Mesendoderm (in vitro differentiated cells): Measurements from ENCODE around the gene ZNF425. TPM values are rescaled to one million over a fixed set of nuclear protein-coding genes. Genes with fewer than 3 reads are reported as not detected.
A peak's percentile ranks its signal among the peaks of the same experiment; 100 is the strongest.

Source experiments
- DNase-seq: peaks from one replicate; pipeline ENCODE4 v3.0.0; 2013
- H2AK5ac ChIP-seq: 2 replicates; pipeline ENCODE4 v1.6.1; 2013; ENCODE audit warnings: low read length, inconsistent platforms
- H2BK120ac ChIP-seq: 2 replicates; pipeline ENCODE4 v1.6.1; 2013; ENCODE audit warnings: low read depth, mild to moderate bottlenecking, low read length, moderate library complexity, mixed read lengths
- H2BK15ac ChIP-seq: replicated peaks from 2 replicates; pipeline ENCODE4 v1.6.1; 2013; ENCODE audit warnings: low read depth, mild to moderate bottlenecking, moderate library complexity
- H2BK5ac ChIP-seq: 2 replicates; pipeline ENCODE4 v1.6.1; 2013; ENCODE audit warnings: low read length, inconsistent platforms
- H3K18ac ChIP-seq: 2 replicates; pipeline ENCODE4 v1.6.1; 2013; ENCODE audit warnings: mild to moderate bottlenecking, low read length, mixed read lengths
- H3K23ac ChIP-seq: one replicate; pipeline ENCODE4 v1.6.1; 2013; ENCODE audit warnings: low read length
- H3K27ac ChIP-seq: 2 replicates; pipeline ENCODE4 v1.5.1; 2013; ENCODE audit warnings: low read depth, mild to moderate bottlenecking, inconsistent platforms, low read length, moderate library complexity
- H3K27me3 ChIP-seq: 2 replicates; pipeline ENCODE4 v1.6.1; 2013; ENCODE audit warnings: low read length, control low read depth, mild to moderate bottlenecking, inconsistent platforms; ENCODE audit not compliant: insufficient read depth, poor library complexity
- H3K36me3 ChIP-seq: 2 replicates; pipeline ENCODE4 v1.6.1; 2013; ENCODE audit warnings: low read length, inconsistent platforms; ENCODE audit not compliant: control insufficient read depth, insufficient read depth
- H3K4ac ChIP-seq: one replicate; pipeline ENCODE4 v1.6.1; 2013; ENCODE audit warnings: low read depth, mild to moderate bottlenecking, low read length, moderate library complexity
- H3K4me1 ChIP-seq: 2 replicates; pipeline ENCODE4 v1.6.1; 2013; ENCODE audit warnings: low read depth, low read length, inconsistent platforms; ENCODE audit not compliant: control insufficient read depth
- H3K4me2 ChIP-seq: 2 replicates; pipeline ENCODE4 v1.6.1; 2013; ENCODE audit warnings: low read length
- H3K4me3 ChIP-seq: 2 replicates; pipeline ENCODE4 v1.5.1; 2013; ENCODE audit warnings: mild to moderate bottlenecking, low read length
- H3K56ac ChIP-seq: one replicate; pipeline ENCODE4 v1.6.1; 2013; ENCODE audit warnings: low read length
- H3K79me1 ChIP-seq: 2 replicates; pipeline ENCODE4 v1.6.1; 2013; ENCODE audit warnings: low read length, inconsistent platforms
- H3K79me2 ChIP-seq: 2 replicates; pipeline ENCODE4 v1.6.1; 2013; ENCODE audit warnings: mild to moderate bottlenecking, low read length; ENCODE audit not compliant: control insufficient read depth, insufficient read depth
- H3K9ac ChIP-seq: 2 replicates; pipeline ENCODE4 v1.6.1; 2013; ENCODE audit warnings: low read length, inconsistent platforms
- H4K5ac ChIP-seq: one replicate; pipeline ENCODE4 v1.6.1; 2013; ENCODE audit warnings: low read length
- H4K8ac ChIP-seq: one replicate; pipeline ENCODE4 v1.6.1; 2013; ENCODE audit warnings: low read depth, mild to moderate bottlenecking, control low read depth, low read length, moderate library complexity
- WGBS: extraction: QIAGEN DNeasy Blood & Tissue Kit; methylation state at CpG from one replicate; pipeline ENCODE4 v1.1.7; 2013; ENCODE audit warnings: low lambda C conversion rate, missing lambda C conversion rate; ENCODE audit not compliant: insufficient coverage; ENCODE audit errors: extremely low coverage; 5-methylcytosine and 5-hydroxymethylcytosine counted together
- polyA plus RNA-seq, 2 experiments: library from polyadenylated mRNA; stranded (reverse); fragments of 200-250 nt; gene quantifications; one replicate each; pipeline ENCODE4 v1.2.3, GENCODE V29; 2013

The ZNF425 gene, protein sequence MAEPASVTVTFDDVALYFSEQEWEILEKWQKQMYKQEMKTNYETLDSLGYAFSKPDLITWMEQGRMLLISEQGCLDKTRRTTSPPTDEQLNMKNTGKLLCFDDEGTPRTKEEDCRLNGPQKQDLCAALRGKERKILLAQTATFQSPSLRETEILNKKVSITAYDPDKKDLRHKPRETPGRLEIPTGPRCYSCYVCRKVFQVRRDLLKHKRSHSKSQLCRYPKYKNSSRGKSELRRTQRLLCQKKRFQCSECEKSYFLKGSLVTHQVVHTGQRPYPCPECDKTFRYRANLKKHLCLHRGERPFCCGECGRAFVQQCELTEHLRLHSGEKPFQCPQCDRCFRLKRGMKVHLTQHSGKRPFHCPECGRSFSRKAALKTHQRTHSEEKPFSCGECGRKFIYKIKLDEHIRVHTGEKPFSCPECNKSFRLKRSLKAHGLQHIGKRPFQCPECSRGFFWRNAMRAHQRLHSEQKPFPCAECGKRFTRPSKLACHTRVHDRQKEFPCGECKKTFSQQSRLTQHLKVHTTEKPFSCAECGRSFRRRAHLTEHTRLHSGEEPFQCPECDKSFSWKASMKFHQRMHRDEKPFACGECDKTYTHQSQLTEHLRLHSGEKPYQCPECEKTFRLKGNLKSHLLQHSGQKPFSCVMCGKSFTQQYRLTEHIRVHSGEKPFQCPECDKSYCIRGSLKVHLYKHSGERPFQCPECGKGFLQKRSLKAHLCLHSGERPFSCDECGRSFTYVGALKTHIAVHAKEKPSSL
- polyA plus RNA-seq (2013, experiment 1 of 2), result 2.1 TPM
- 2.4 TPM for polyA plus RNA-seq (2013, experiment 2 of 2)

- peak within 1 kb of the TSS; percentile 33 for H4K5ac ChIP-seq
- H3K56ac ChIP-seq, result peak within 1 kb of the TSS; percentile 99
- H3K4me3 ChIP-seq, result peak within 1 kb of the TSS; percentile 95
- H3K79me1 ChIP-seq, result no peaks in the 10 kb centered on the region
- peak within 1 kb of the TSS; percentile 89 for H3K18ac ChIP-seq
- peak; percentile 96 for DNase-seq
- H3K4ac ChIP-seq, result peak within 1 kb of the TSS; percentile 95
- H3K4me1 ChIP-seq, result no peaks in the 10 kb centered on the region
- H3K27ac ChIP-seq, result peak within 1 kb of the TSS; percentile 88
- peaks cover 10% of the 10 kb centered on the region for H3K79me2 ChIP-seq
- peak within 1 kb of the TSS; percentile 76 for H2BK5ac ChIP-seq
- H2BK120ac ChIP-seq, result no peak within 1 kb of the TSS
- H3K23ac ChIP-seq, result peak within 1 kb of the TSS; percentile 94
- H3K4me2 ChIP-seq, result peak within 1 kb of the TSS; percentile 60
- no peak within 1 kb of the TSS for H4K8ac ChIP-seq
- peak within 1 kb of the TSS; percentile 99 for H3K9ac ChIP-seq
- no CpG with 5 or more reads among the region's 72 CpGs for WGBS
- peaks cover 2% of the 10 kb centered on the region for H3K36me3 ChIP-seq
- no peaks in the 10 kb centered on the region for H3K27me3 ChIP-seq
- no peak within 1 kb of the TSS for H2AK5ac ChIP-seq
- no peak within 1 kb of the TSS for H2BK15ac ChIP-seq
Observed at GRCh38 chr7:149125863-149126661, at the start of gene ZNF425. Gene ZNF425 (minus strand): TSS chr7:149126324. CDS start chr7:149126213, 111 bp downstream.

DNA sequence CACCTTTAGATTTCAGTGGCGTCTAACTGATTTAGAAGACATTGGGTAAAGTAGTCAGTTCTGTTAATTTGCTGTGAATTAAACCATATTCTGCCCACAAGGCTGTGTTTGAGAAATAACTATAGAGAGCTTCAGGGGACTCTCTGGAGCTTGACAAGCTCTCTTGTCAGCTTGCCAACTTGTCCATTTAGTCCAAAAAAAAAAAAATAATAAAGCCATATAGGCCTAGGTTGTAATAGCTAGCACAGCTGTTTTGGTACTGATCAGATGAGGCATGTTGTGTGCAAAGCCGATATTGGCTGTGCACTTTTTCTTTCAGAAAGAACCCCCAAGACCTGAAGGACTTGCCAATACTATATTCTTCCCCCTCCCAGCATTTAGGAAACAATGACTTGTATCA is 49.0 kb upstream of the ZNF425 start:
- Histone ChIP-seq H3K23ac (no peak overlapping the region), H2BK120ac (no peak overlapping the region), H3K36me3 (peaks cover 16% of the 10 kb centered on the region), H3K18ac (no peak overlapping the region), H3K4me1 (no peaks in the 10 kb centered on the region), H2BK15ac (no peak overlapping the region), H3K79me1 (no peaks in the 10 kb centered on the region), H4K8ac (peak overlapping the region; percentile 56), H2BK5ac (no peak overlapping the region), H2AK5ac (no peak overlapping the region), H3K27ac (no peak overlapping the region), H3K4me2 (no peak overlapping the region), H3K56ac (no peak overlapping the region), H3K79me2 (no peaks in the 10 kb centered on the region), H3K9ac (no peak overlapping the region), H3K4ac (no peak overlapping the region), H3K4me3 (no peak overlapping the region), H3K27me3 (no peaks in the 10 kb centered on the region), H4K5ac (no peak overlapping the region)
- no CpG with 5 or more reads among the region's 2 CpGs for WGBS
- DNase-seq, result no peak

GRCh38 chr7:149172534-149172920 is 46.4 kb upstream of the ZNF425 start:
- Histone ChIP-seq H3K79me2 (no peaks in the 10 kb centered on the region), H3K4me3 (no peak overlapping the region), H3K4me2 (no peak overlapping the region), H4K5ac (no peak overlapping the region), H3K56ac (no peak overlapping the region), H4K8ac (no peak overlapping the region), H3K23ac (no peak overlapping the region), H2BK15ac (no peak overlapping the region), H2BK120ac (no peak overlapping the region), H3K27me3 (no peaks in the 10 kb centered on the region), H2AK5ac (no peak overlapping the region), H3K9ac (no peak overlapping the region), H3K18ac (no peak overlapping the region), H3K4me1 (no peaks in the 10 kb centered on the region), H2BK5ac (no peak overlapping the region), H3K27ac (no peak overlapping the region), H3K4ac (no peak overlapping the region), H3K79me1 (no peaks in the 10 kb centered on the region), H3K36me3 (peaks cover 5% of the 10 kb centered on the region)
- no CpG with 5 or more reads among the region's 1 CpG for WGBS
- no peak for DNase-seq

- Histone ChIP-seq H3K18ac (no peak overlapping the region), H3K4ac (no peak overlapping the region), H3K4me3 (no peak overlapping the region), H2BK15ac (no peak overlapping the region), H2AK5ac (no peak overlapping the region), H2BK5ac (no peak overlapping the region), H3K27me3 (no peaks in the 10 kb centered on the region), H3K56ac (no peak overlapping the region), H4K8ac (no peak overlapping the region), H3K79me2 (no peaks in the 10 kb centered on the region), H3K4me2 (no peak overlapping the region), H3K27ac (no peak overlapping the region), H3K23ac (no peak overlapping the region), H4K5ac (no peak overlapping the region), H3K9ac (no peak overlapping the region), H3K4me1 (no peaks in the 10 kb centered on the region), H3K79me1 (no peaks in the 10 kb centered on the region), H2BK120ac (no peak overlapping the region), H3K36me3 (peaks cover 7% of the 10 kb centered on the region)
- no peak for DNase-seq
- WGBS, result no CpG with 5 or more reads among the region's 9 CpGs
Observed at GRCh38 chr7:149171892-149172533, 45.9 kb upstream of the ZNF425 start.

GRCh38 chr7:149166630-149167352 is 40.7 kb upstream of the ZNF425 start:
- H3K4me2 ChIP-seq, result no peak overlapping the region
- H3K79me2 ChIP-seq, result no peaks in the 10 kb centered on the region
- no peak overlapping the region for H3K18ac ChIP-seq
- no peak for DNase-seq
- H4K8ac ChIP-seq, result no peak overlapping the region
- no peak overlapping the region for H2BK15ac ChIP-seq
- H2BK120ac ChIP-seq, result no peak overlapping the region
- no peak overlapping the region for H3K56ac ChIP-seq
- no peaks in the 10 kb centered on the region for H3K27me3 ChIP-seq
- H3K79me1 ChIP-seq, result no peaks in the 10 kb centered on the region
- no peak overlapping the region for H2BK5ac ChIP-seq
- H2AK5ac ChIP-seq, result no peak overlapping the region
- no peak overlapping the region for H3K23ac ChIP-seq
- H3K4me3 ChIP-seq, result no peak overlapping the region
- H3K9ac ChIP-seq, result no peak overlapping the region
- H3K36me3 ChIP-seq, result peaks cover 4% of the 10 kb centered on the region
- no peaks in the 10 kb centered on the region for H3K4me1 ChIP-seq
- no peak overlapping the region for H3K4ac ChIP-seq
- H4K5ac ChIP-seq, result no peak overlapping the region
- no peak overlapping the region for H3K27ac ChIP-seq
